Endothelial cell of umbilical vein (primary cell): ENCODE measurements around the gene ZC3HAV1. TPM values are rescaled to one million over a fixed set of nuclear protein-coding genes. Genes with fewer than 3 reads are reported as not detected.

Experiments
- BruUV-seq: library from RNA; stranded (reverse); fragments of 400-500 nt; replicated peaks from 2 replicates; lab custom pipeline; 2021; lab: Mats Ljungman, UMichigan
- CTCF ChIA-PET: fragments of 300-600, 350-600 bp; sonication (Branson Sonifier 250); formaldehyde crosslinking; loops from one replicate; lab custom pipeline; 2021; ENCODE audit warnings: antibody characterized with exemption, inconsistent platforms; lab: Charles Lee
- POLR2A ChIA-PET: fragments of 300-600, 350-600 bp; sonication (Branson Sonifier 250); formaldehyde crosslinking; loops from one replicate; lab custom pipeline; 2021; ENCODE audit warnings: antibody characterized with exemption, inconsistent platforms; lab: Charles Lee
- DNase-seq: peaks from one replicate; pipeline ENCODE4 v3.0.0-alpha.2; 2011; ENCODE audit warnings: low read depth, low spot score
- FAIRE-seq: peaks from 2 replicates; lab custom pipeline; 2011; peaks lifted over from hg19 to GRCh38; lab: Jason Lieb, UNC
- H2AFZ ChIP-seq: 2 replicates; pipeline ENCODE4 v1.6.0; 2012; ENCODE audit warnings: low read depth, low read length, control low read depth, inconsistent platforms
- H3K27ac ChIP-seq: 2 replicates; pipeline ENCODE4 v1.5.1; 2011; ENCODE audit warnings: low read depth, mild to moderate bottlenecking, control low read depth, low read length, moderate library complexity; ENCODE audit not compliant: insufficient read depth
- H3K27me3 ChIP-seq, 2 experiments: 2 replicates each; pipeline versions ENCODE4 v1.6.0 to v1.6.1; 2011; ENCODE audit warnings: low read length in 2 of 2, mixed read lengths in 1 of 2; ENCODE audit not compliant: control insufficient read depth in 2 of 2, insufficient read depth in 2 of 2
- H3K36me3 ChIP-seq, 2 experiments: 2 replicates in 1 of 2; 3 replicates in 1 of 2; pipeline ENCODE4 v1.5.1; 2011; ENCODE audit warnings: low read length in 2 of 2, mild to moderate bottlenecking in 1 of 2, moderate library complexity in 1 of 2; ENCODE audit not compliant: control insufficient read depth in 2 of 2, insufficient read depth in 2 of 2; ENCODE audit errors: extremely low read depth in 1 of 2
- H3K4me1 ChIP-seq: 3 replicates; pipeline ENCODE4 v1.5.1; 2011; ENCODE audit warnings: mild to moderate bottlenecking, low read length; ENCODE audit not compliant: control insufficient read depth, insufficient read depth; ENCODE audit errors: extremely low read depth
- H3K4me2 ChIP-seq: 2 replicates; pipeline ENCODE4 v1.6.1; 2011; ENCODE audit warnings: low read length, control low read depth, mixed read lengths; ENCODE audit not compliant: insufficient read depth
- H3K4me3 ChIP-seq, 3 experiments: fragments of 200-600 bp in 1 of 3; sonication (generic), shearing (Covaris generic) in 1 of 3; replicated peaks in 1 of 3; 2 replicates each; pipeline ENCODE4 v1.5.1; 2011 to 2016; ENCODE audit warnings: control low read depth in 3 of 3, low read length in 3 of 3, mild to moderate bottlenecking in 2 of 3, inconsistent platforms in 1 of 3, low read depth in 1 of 3, moderate library complexity in 1 of 3; ENCODE audit not compliant: insufficient read depth in 1 of 3
- H3K79me2 ChIP-seq: 2 replicates; pipeline ENCODE4 v1.6.0; 2012; ENCODE audit warnings: low read length, inconsistent platforms; ENCODE audit not compliant: control insufficient read depth, insufficient read depth
- H3K9ac ChIP-seq: replicated peaks from 2 replicates; pipeline ENCODE3; 2011; ENCODE audit warnings: low read length, control low read depth; ENCODE audit not compliant: insufficient read depth; ENCODE audit errors: extremely low read depth
- H3K9me1 ChIP-seq: replicated peaks from 3 replicates; pipeline ENCODE4 v1.6.0; 2011; ENCODE audit warnings: mild to moderate bottlenecking, low read length; ENCODE audit not compliant: control insufficient read depth, insufficient read depth; ENCODE audit errors: extremely low read depth
- H3K9me3 ChIP-seq: replicated peaks from 2 replicates; pipeline ENCODE4 v1.5.1; 2012; ENCODE audit warnings: low read length, inconsistent platforms; ENCODE audit not compliant: control insufficient read depth, insufficient read depth
- H4K20me1 ChIP-seq: replicated peaks from 2 replicates; pipeline ENCODE3; 2011; ENCODE audit warnings: mild to moderate bottlenecking, low read length; ENCODE audit not compliant: control insufficient read depth, insufficient read depth; ENCODE audit errors: extremely low read depth
- EZH2 ChIP-seq: IDR thresholded peaks from 2 replicates; pipeline ENCODE4 v1.6.1; 2012; ENCODE audit warnings: borderline replicate concordance, low read depth, mild to moderate bottlenecking, moderate library complexity, low read length, inconsistent platforms; ENCODE audit not compliant: severe bottlenecking
- FOS ChIP-seq: IDR thresholded peaks from 2 replicates; pipeline ENCODE4 v1.6.1; 2011; ENCODE audit warnings: mild to moderate bottlenecking, low read length, moderate library complexity, borderline replicate concordance; ENCODE audit not compliant: insufficient read depth
- GATA2 ChIP-seq: IDR thresholded peaks from 2 replicates; pipeline ENCODE4 v1.7.0; 2011; ENCODE audit warnings: low read depth, mild to moderate bottlenecking, moderate library complexity, mixed read lengths, low read length; ENCODE audit not compliant: insufficient read length, insufficient read depth
- JUN ChIP-seq: IDR thresholded peaks from 2 replicates; pipeline ENCODE4 v1.6.1; 2011; ENCODE audit warnings: borderline replicate concordance, low read depth; ENCODE audit not compliant: insufficient read length, insufficient read depth
- MYC ChIP-seq: IDR thresholded peaks from one replicate; pipeline ENCODE4 v1.6.1; 2011; ENCODE audit warnings: mild to moderate bottlenecking, low read depth, low read length
- POLR2A ChIP-seq: IDR thresholded peaks from 2 replicates; pipeline ENCODE4 v1.6.1; 2012; ENCODE audit warnings: low read depth, mild to moderate bottlenecking, control low read depth, low read length
- POLR2AphosphoS5 ChIP-seq: IDR thresholded peaks from 2 replicates; pipeline ENCODE4 v1.6.1; 2012; ENCODE audit warnings: low read depth, mild to moderate bottlenecking, control low read depth, low read length, moderate library complexity; ENCODE audit not compliant: insufficient read depth
- dilution Hi-C: fragments of 300-500 bp; cut with MboI; formaldehyde crosslinking; loops from one replicate; pipeline ENCODE4 v1.15.0; 2019; ENCODE audit warnings: low sequenced_read_pairs; ENCODE audit not compliant: extremely low pct_ligation_motif_present
- intact Hi-C: fragments of 100-400 bp; cut with micrococcal nuclease; formaldehyde crosslinking; loops from one replicate; pipeline ENCODE4 v1.10.0; 2022
- polyA plus RNA-seq, 4 experiments: library from polyadenylated mRNA; depleted of rRNA in 3 of 4; stranded (reverse) in 3 of 4; unstranded in 1 of 4; fragments of >200 nt; gene quantifications; 2 replicates each; pipeline versions ENCODE4 v1.2.1 to v1.2.3, GENCODE V29; 2011 to 2012; ENCODE audit warnings: missing spikeins in 1 of 4
- total RNA-seq: library from RNA; stranded (reverse); gene quantifications from 2 replicates; pipeline ENCODE4 v1.2.3, GENCODE V29; 2021
- TF ChIP-seq, protein P1 (sequence below): IDR thresholded peaks from 2 replicates; pipeline ENCODE4 v1.6.1; 2011; ENCODE audit not compliant: insufficient read depth, insufficient read length
- TF ChIP-seq, protein P2 (sequence below), 2 donors: IDR thresholded peaks; 1 replicate in 1 of 2; 2 replicates in 1 of 2; pipeline ENCODE4 v1.5.1; 2011; ENCODE audit warnings: low read length in 2 of 2, mild to moderate bottlenecking in 2 of 2, moderate library complexity in 2 of 2, control low read depth in 1 of 2, inconsistent platforms in 1 of 2, low read depth in 1 of 2; ENCODE audit not compliant: insufficient read depth in 1 of 2; ENCODE audit errors: extremely low read depth in 1 of 2

ZC3HAV1 gene
- total and polyA plus RNA-seq, 2 donors (not counting 3 experiments of a cell fraction or from before 2014, with no cell fraction given): 17.1 to 37.7 TPM

GRCh38 chr7:139066315-139066714 lies 43.2 kb downstream of the ZC3HAV1 start:
- Histone ChIP-seq H3K27me3 (no peaks in the 10 kb centered on the region), H3K4me3 (no peak overlapping the region), H2AFZ (no peak overlapping the region), H3K79me2 (no peaks in the 10 kb centered on the region), H3K4me1 (no peaks in the 10 kb centered on the region), H3K4me2 (no peak overlapping the region), H3K9ac (no peak overlapping the region), H3K9me1 (no peaks in the 10 kb centered on the region), H3K27ac (no peak overlapping the region), H3K9me3 (no peaks in the 10 kb centered on the region), H4K20me1 (no peaks in the 10 kb centered on the region), H3K36me3 (peaks cover 17 to 20% of the 10 kb centered on the region in 2 experiments)
- DNase-seq (no peak), FAIRE-seq (no peak)
- ChIA-PET POLR2A (no interaction called here), CTCF (interaction anchor here (1.3 to 4.0 kb wide), 3 partner anchors 9 to 49 kb away, joined by 3 to 29 read pairs (median 4); no protein-coding TSS in a partner anchor)
- TF ChIP-seq, protein P1, sequence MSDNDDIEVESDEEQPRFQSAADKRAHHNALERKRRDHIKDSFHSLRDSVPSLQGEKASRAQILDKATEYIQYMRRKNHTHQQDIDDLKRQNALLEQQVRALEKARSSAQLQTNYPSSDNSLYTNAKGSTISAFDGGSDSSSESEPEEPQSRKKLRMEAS: no peak
- TF ChIP-seq GATA2: no peak
- no peak for TF ChIP-seq JUN
- no peak for TF ChIP-seq MYC
- TF ChIP-seq EZH2: no peak
- TF ChIP-seq POLR2AphosphoS5: no peak
- TF ChIP-seq, protein P2, sequence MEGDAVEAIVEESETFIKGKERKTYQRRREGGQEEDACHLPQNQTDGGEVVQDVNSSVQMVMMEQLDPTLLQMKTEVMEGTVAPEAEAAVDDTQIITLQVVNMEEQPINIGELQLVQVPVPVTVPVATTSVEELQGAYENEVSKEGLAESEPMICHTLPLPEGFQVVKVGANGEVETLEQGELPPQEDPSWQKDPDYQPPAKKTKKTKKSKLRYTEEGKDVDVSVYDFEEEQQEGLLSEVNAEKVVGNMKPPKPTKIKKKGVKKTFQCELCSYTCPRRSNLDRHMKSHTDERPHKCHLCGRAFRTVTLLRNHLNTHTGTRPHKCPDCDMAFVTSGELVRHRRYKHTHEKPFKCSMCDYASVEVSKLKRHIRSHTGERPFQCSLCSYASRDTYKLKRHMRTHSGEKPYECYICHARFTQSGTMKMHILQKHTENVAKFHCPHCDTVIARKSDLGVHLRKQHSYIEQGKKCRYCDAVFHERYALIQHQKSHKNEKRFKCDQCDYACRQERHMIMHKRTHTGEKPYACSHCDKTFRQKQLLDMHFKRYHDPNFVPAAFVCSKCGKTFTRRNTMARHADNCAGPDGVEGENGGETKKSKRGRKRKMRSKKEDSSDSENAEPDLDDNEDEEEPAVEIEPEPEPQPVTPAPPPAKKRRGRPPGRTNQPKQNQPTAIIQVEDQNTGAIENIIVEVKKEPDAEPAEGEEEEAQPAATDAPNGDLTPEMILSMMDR (IDR thresholded peaks at IDR 0.05; ENCODE audit: extremely low read depth in 1 of 2, insufficient read depth in 1 of 2, low read depth in 1 of 2, low read length in 2 of 2): no peak
- no peak for TF ChIP-seq FOS
- TF ChIP-seq POLR2A: no peak
- intact Hi-C loops: no loop called here
- BruUV-seq: no TSS peak
- dilution Hi-C loops: no loop called here
